ENCODE results near the gene RTN4RL2. TPM values are rescaled to one million over a fixed set of nuclear protein-coding genes. Genes with fewer than 3 reads are reported as not detected.

The RTN4RL2 gene
- total RNA-seq, 1 experiment from 2014 or later: 7.0 TPM

DNA sequence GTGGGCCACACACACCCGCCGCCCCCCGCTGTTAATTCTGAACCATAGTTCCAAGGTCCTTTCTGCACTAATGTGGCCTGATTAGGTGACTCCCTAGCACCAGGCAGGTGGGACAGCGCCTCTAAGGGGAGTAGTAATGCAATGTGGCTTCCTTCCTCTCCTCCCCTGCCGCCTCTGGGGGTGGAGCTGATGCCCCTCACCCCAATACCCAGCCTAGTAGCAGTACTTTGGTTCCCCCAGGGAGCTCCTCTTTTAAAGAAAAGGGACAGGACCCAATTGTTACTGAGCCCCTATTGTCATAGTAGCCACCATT lies 14.4 kb downstream of the RTN4RL2 start:
- Histone ChIP-seq H3K56ac (ENCODE audit: insufficient read length, low read depth, low read length) (no peak overlapping the region), H3T11ph (ENCODE audit: low read length) (no peak overlapping the region), H4K91ac (ENCODE audit: insufficient read length, low read depth, low read length) (no peak overlapping the region), H3K4me2 (ENCODE audit: insufficient read depth, insufficient read length, low read length) (no peak overlapping the region), H4K8ac (replicated peaks; ENCODE audit: insufficient read length, low read depth, low read length) (no peak overlapping the region), H2BK15ac (ENCODE audit: low read depth, low read length) (no peak overlapping the region), H2BK5ac (ENCODE audit: insufficient read length, low read length) (no peak overlapping the region), H3K9ac (ENCODE audit: extremely low read depth, insufficient read length, low read length) (no peak overlapping the region), H3K23ac (ENCODE audit: insufficient read length, low read depth, low read length) (no peak overlapping the region), H3K79me2 (ENCODE audit: insufficient read depth, low read length) (no peaks in the 10 kb centered on the region), H2BK120ac (ENCODE audit: low read depth, low read length, poor library complexity, severe bottlenecking) (no peak overlapping the region), H4K20me1 (ENCODE audit: control insufficient read depth, insufficient read depth, insufficient read length) (no peaks in the 10 kb centered on the region), H3K79me1 (ENCODE audit: insufficient read depth, low read depth, low read length, poor library complexity, severe bottlenecking) (no peaks in the 10 kb centered on the region), H2BK12ac (ENCODE audit: insufficient read length, low read depth, low read length) (no peak overlapping the region), H2BK20ac (ENCODE audit: low read depth, low read length, poor library complexity, severe bottlenecking) (no peak overlapping the region), H4K5ac (ENCODE audit: insufficient read length, low read depth, low read length) (no peak overlapping the region), H3K14ac (ENCODE audit: insufficient read depth, low read length) (no peak overlapping the region), H3K18ac (ENCODE audit: insufficient read length, low read depth, low read length) (no peak overlapping the region), H2AK5ac (ENCODE audit: insufficient read length, low read length) (no peak overlapping the region), H3K23me2 (ENCODE audit: insufficient read length, low read depth, low read length, poor library complexity, severe bottlenecking) (peaks cover 6% of the 10 kb centered on the region), H3K27ac (ENCODE audit: insufficient read length, low read depth, low read length) (no peak overlapping the region), H3K4ac (ENCODE audit: low read depth, low read length) (no peak overlapping the region), H3K27me3 (ENCODE audit: insufficient read depth, low read length) (peaks cover 6% of the 10 kb centered on the region; the same call in 1 of the 2 replicates), H3K9me3 (ENCODE audit: control insufficient read depth, low read depth, low read length) (no peaks in the 10 kb centered on the region), H2AFZ (ENCODE audit: low read length) (no peak overlapping the region), H3K4me1 (ENCODE audit: insufficient read depth, low read length) (peaks cover 2% of the 10 kb centered on the region; the same call in 1 of the 2 replicates)
- peaks cover 7 to 12% (median 8%) of the 10 kb centered on the region in 3 experiments; a peak in 5 of 7 replicates for H3K36me3 Mint-ChIP-seq (ENCODE audit: insufficient read depth in 1 of 3, low read depth in 3 of 3)
- TF ChIP-seq, protein P1, sequence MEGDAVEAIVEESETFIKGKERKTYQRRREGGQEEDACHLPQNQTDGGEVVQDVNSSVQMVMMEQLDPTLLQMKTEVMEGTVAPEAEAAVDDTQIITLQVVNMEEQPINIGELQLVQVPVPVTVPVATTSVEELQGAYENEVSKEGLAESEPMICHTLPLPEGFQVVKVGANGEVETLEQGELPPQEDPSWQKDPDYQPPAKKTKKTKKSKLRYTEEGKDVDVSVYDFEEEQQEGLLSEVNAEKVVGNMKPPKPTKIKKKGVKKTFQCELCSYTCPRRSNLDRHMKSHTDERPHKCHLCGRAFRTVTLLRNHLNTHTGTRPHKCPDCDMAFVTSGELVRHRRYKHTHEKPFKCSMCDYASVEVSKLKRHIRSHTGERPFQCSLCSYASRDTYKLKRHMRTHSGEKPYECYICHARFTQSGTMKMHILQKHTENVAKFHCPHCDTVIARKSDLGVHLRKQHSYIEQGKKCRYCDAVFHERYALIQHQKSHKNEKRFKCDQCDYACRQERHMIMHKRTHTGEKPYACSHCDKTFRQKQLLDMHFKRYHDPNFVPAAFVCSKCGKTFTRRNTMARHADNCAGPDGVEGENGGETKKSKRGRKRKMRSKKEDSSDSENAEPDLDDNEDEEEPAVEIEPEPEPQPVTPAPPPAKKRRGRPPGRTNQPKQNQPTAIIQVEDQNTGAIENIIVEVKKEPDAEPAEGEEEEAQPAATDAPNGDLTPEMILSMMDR (conservative IDR thresholded peaks at IDR 0.05): no peak
- peaks cover 62% of the 10 kb centered on the region for H3K27me3 Mint-ChIP-seq (ENCODE audit: low read depth)
- WGBS (ENCODE audit: extremely low coverage, insufficient read length, low lambda C conversion rate): no CpG with 5 or more reads among the region's 5 CpGs
- H3K4me3 Mint-ChIP-seq: no peak overlapping the region
- H3K27ac Mint-ChIP-seq: no peak overlapping the region
- no peaks in the 10 kb centered on the region; a peak in 2 of 5 replicates for H3K9me3 Mint-ChIP-seq
- DNase-seq: no peak
- peaks cover 25 to 48% of the 10 kb centered on the region in 2 experiments for H3K4me1 Mint-ChIP-seq
